ENCODE data around the gene NFYB. TPM values are rescaled to one million over a fixed set of nuclear protein-coding genes. Genes with fewer than 3 reads are reported as not detected.

Gene NFYB
- polyA plus RNA-seq, 1 experiment = 23.3 TPM

GRCh38 chr12:104091136-104091535 is 46.9 kb downstream of the NFYB start:
- TF ChIP-seq, protein P1, sequence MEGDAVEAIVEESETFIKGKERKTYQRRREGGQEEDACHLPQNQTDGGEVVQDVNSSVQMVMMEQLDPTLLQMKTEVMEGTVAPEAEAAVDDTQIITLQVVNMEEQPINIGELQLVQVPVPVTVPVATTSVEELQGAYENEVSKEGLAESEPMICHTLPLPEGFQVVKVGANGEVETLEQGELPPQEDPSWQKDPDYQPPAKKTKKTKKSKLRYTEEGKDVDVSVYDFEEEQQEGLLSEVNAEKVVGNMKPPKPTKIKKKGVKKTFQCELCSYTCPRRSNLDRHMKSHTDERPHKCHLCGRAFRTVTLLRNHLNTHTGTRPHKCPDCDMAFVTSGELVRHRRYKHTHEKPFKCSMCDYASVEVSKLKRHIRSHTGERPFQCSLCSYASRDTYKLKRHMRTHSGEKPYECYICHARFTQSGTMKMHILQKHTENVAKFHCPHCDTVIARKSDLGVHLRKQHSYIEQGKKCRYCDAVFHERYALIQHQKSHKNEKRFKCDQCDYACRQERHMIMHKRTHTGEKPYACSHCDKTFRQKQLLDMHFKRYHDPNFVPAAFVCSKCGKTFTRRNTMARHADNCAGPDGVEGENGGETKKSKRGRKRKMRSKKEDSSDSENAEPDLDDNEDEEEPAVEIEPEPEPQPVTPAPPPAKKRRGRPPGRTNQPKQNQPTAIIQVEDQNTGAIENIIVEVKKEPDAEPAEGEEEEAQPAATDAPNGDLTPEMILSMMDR (IDR thresholded peaks at IDR 0.05; ENCODE audit: insufficient read depth, low read depth, low read length) = no peak
- Histone ChIP-seq H3K27me3 (ENCODE audit: control insufficient read depth, insufficient read depth, low read length) (no peaks in the 10 kb centered on the region), H3K36me3 (ENCODE audit: control insufficient read depth, insufficient read depth, low read length) (peaks cover 9% of the 10 kb centered on the region), H3K4me3 (ENCODE audit: low read depth, low read length) (no peak overlapping the region)
- DNase-seq (ENCODE audit: low read depth) = no peak
- ChIA-PET CTCF (interaction anchor here (0.6 to 3.7 kb wide), 5 partner anchors 12 to 261 kb away, joined by 3 to 15 read pairs (median 5); no protein-coding TSS in a partner anchor), POLR2A (interaction anchor here (0.6 kb wide), 1 partner anchor 258 kb away, joined by 3 read pairs; no protein-coding TSS in a partner anchor)

- CTCF ChIA-PET = interaction anchor here (1.1 to 3.7 kb wide), 4 partner anchors 11 to 261 kb away, joined by 4 to 15 read pairs (median 5); no protein-coding TSS in a partner anchor
- DNase-seq (ENCODE audit: low read depth) = no peak
- Histone ChIP-seq H3K27me3 (ENCODE audit: control insufficient read depth, insufficient read depth, low read length) (no peaks in the 10 kb centered on the region), H3K36me3 (ENCODE audit: control insufficient read depth, insufficient read depth, low read length) (peaks cover 9% of the 10 kb centered on the region), H3K4me3 (ENCODE audit: low read depth, low read length) (no peak overlapping the region)
- POLR2A ChIA-PET = interaction anchor here (0.6 kb wide), 1 partner anchor 258 kb away, joined by 3 read pairs; no protein-coding TSS in a partner anchor
- TF ChIP-seq, protein P1 (IDR thresholded peaks at IDR 0.05; ENCODE audit: insufficient read depth, low read depth, low read length) = no peak
Observed at GRCh38 chr12:104090685-104091084, 47.3 kb downstream of the NFYB start.

- Histone ChIP-seq H3K36me3 (ENCODE audit: control insufficient read depth, insufficient read depth, low read length) (peaks cover 9% of the 10 kb centered on the region), H3K4me3 (ENCODE audit: low read depth, low read length) (no peak overlapping the region), H3K27me3 (ENCODE audit: control insufficient read depth, insufficient read depth, low read length) (no peaks in the 10 kb centered on the region)
- TF ChIP-seq, protein P1 (IDR thresholded peaks at IDR 0.05; ENCODE audit: insufficient read depth, low read depth, low read length) = no peak
- DNase-seq (ENCODE audit: low read depth) = no peak
- ChIA-PET CTCF (interaction anchor here (1.6 kb wide), 1 partner anchor 205 kb away, joined by 4 read pairs; no protein-coding TSS in a partner anchor), POLR2A (no interaction called here)
Observed at GRCh38 chr12:104083769-104084475, 54.1 kb downstream of the NFYB start.

DNA sequence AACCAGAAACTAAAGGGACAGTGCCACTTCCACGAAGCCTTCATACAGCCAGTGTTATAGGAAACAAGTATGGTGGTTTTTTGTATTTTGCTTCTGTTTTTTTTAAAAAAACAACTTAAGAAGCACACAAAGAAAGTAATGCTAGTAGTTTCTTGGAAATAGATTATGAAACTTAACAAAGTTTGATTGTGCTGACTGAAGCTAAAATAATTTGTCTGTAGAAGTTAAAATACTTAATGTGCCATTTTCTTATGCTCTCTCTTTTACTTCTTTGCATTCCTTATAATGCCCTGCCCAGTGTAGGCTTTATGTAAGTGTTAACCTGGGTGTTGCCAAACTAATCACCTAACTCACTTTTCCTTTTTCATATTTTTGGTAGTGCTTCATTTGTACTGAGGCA is 57.2 kb downstream of the NFYB start:
- TF ChIP-seq, protein P1 (IDR thresholded peaks at IDR 0.05; ENCODE audit: insufficient read depth, low read depth, low read length) = no peak
- ChIA-PET POLR2A (no interaction called here), CTCF (no interaction called here)
- Histone ChIP-seq H3K27me3 (ENCODE audit: control insufficient read depth, insufficient read depth, low read length) (no peaks in the 10 kb centered on the region), H3K4me3 (ENCODE audit: low read depth, low read length) (no peak overlapping the region), H3K36me3 (ENCODE audit: control insufficient read depth, insufficient read depth, low read length) (peaks cover 8% of the 10 kb centered on the region)
- no peak for DNase-seq (ENCODE audit: low read depth)

- no peak overlapping the region for H3K4me3 ChIP-seq (ENCODE audit: low read depth, low read length)
- no peaks in the 10 kb centered on the region for H3K27me3 ChIP-seq (ENCODE audit: control insufficient read depth, insufficient read depth, low read length)
- CTCF ChIA-PET = interaction anchor here (0.8 to 1.1 kb wide), 3 partner anchors 12 to 92 kb away, joined by 4 to 5 read pairs (median 4); no protein-coding TSS in a partner anchor
- POLR2A ChIA-PET = no interaction called here
- DNase-seq (ENCODE audit: low read depth) = no peak
- H3K36me3 ChIP-seq (ENCODE audit: control insufficient read depth, insufficient read depth, low read length) = peaks cover 6% of the 10 kb centered on the region
- TF ChIP-seq, protein P1 (IDR thresholded peaks at IDR 0.05; ENCODE audit: insufficient read depth, low read depth, low read length) = no peak
Observed at GRCh38 chr12:104079024-104079423, 59.0 kb downstream of the NFYB start.

All from BJ (cell line).